IPS-20b (cell line): ENCODE results near the gene CLDN18.

ENCODE experiments used
- H3K27ac ChIP-seq: one replicate; pipeline ENCODE4 v1.5.1; 2013; ENCODE audit warnings: low read length
- H3K27me3 ChIP-seq: 2 replicates; pipeline ENCODE4 v1.6.1; 2013; ENCODE audit warnings: mild to moderate bottlenecking, low read length, inconsistent platforms; ENCODE audit not compliant: insufficient read depth
- H3K36me3 ChIP-seq: 2 replicates; pipeline ENCODE4 v1.6.1; 2013; ENCODE audit warnings: low read depth, mild to moderate bottlenecking, inconsistent platforms, low read length, moderate library complexity; ENCODE audit not compliant: insufficient read depth
- H3K4me1 ChIP-seq: 2 replicates; pipeline ENCODE4 v1.6.1; 2013; ENCODE audit warnings: mild to moderate bottlenecking, control low read depth, inconsistent platforms, low read length, moderate library complexity; ENCODE audit not compliant: insufficient read depth
- H3K4me3 ChIP-seq: 2 replicates; pipeline ENCODE4 v1.5.1; 2013; ENCODE audit warnings: mild to moderate bottlenecking, low read length, inconsistent platforms
- H3K9ac ChIP-seq: 2 replicates; pipeline ENCODE4 v1.6.1; 2013; ENCODE audit warnings: low read depth, mild to moderate bottlenecking, inconsistent platforms, low read length, moderate library complexity
- H3K9me3 ChIP-seq: 2 replicates; pipeline ENCODE4 v1.6.1; 2013; ENCODE audit warnings: mild to moderate bottlenecking, low read depth, low read length, inconsistent platforms; ENCODE audit not compliant: insufficient read depth

CLDN18 gene

GRCh38 chr3:138047596-138048158 is 37.7 kb downstream of the CLDN18 start:
- no peak overlapping the region for H3K27ac ChIP-seq
- peaks cover 15% of the 10 kb centered on the region for H3K4me1 ChIP-seq
- no peak overlapping the region for H3K4me3 ChIP-seq
- no peaks in the 10 kb centered on the region for H3K27me3 ChIP-seq
- H3K36me3 ChIP-seq, result no peaks in the 10 kb centered on the region
- H3K9me3 ChIP-seq, result no peaks in the 10 kb centered on the region
- no peak overlapping the region for H3K9ac ChIP-seq

- no peaks in the 10 kb centered on the region for H3K36me3 ChIP-seq
Observed at GRCh38 chr3:138049157-138049919, 39.4 kb downstream of the CLDN18 start.

GRCh38 chr3:138051947-138052802 is 42.2 kb downstream of the CLDN18 start:
- Histone ChIP-seq H3K9me3 (no peaks in the 10 kb centered on the region), H3K4me1 (peaks cover 10% of the 10 kb centered on the region), H3K9ac (no peak overlapping the region), H3K4me3 (no peak overlapping the region), H3K27me3 (no peaks in the 10 kb centered on the region), H3K36me3 (no peaks in the 10 kb centered on the region), H3K27ac (no peak overlapping the region)

More at GRCh38 chr3:138049157-138049919, 39.4 kb downstream of the CLDN18 start:
- peaks cover 15% of the 10 kb centered on the region for H3K4me1 ChIP-seq
- H3K9me3 ChIP-seq, result no peaks in the 10 kb centered on the region
- no peak overlapping the region for H3K4me3 ChIP-seq
- no peaks in the 10 kb centered on the region for H3K27me3 ChIP-seq
- H3K27ac ChIP-seq, result no peak overlapping the region
- no peak overlapping the region for H3K9ac ChIP-seq

GRCh38 chr3:138054057-138054456 is 44.1 kb downstream of the CLDN18 start:
- Histone ChIP-seq H3K27me3 (no peaks in the 10 kb centered on the region), H3K9me3 (no peaks in the 10 kb centered on the region), H3K9ac (no peak overlapping the region), H3K4me3 (no peak overlapping the region), H3K4me1 (0 out of 2 replicates have a peak, but pooled peaks cover 4% of the 10 kb centered on the region), H3K27ac (no peak overlapping the region), H3K36me3 (no peaks in the 10 kb centered on the region)

GRCh38 chr3:138057384-138057783 is 47.4 kb downstream of the CLDN18 start:
- H3K4me3 ChIP-seq, result no peak overlapping the region
- H3K27me3 ChIP-seq, result no peaks in the 10 kb centered on the region
- no peak overlapping the region for H3K9ac ChIP-seq
- H3K4me1 ChIP-seq, result peaks cover 7% of the 10 kb centered on the region; the same call in 1 of the 2 replicates
- no peaks in the 10 kb centered on the region for H3K9me3 ChIP-seq
- H3K36me3 ChIP-seq, result peaks cover 10% of the 10 kb centered on the region
- no peak overlapping the region for H3K27ac ChIP-seq

GRCh38 chr3:138059261-138059660 is 49.3 kb downstream of the CLDN18 start:
- Histone ChIP-seq H3K9ac (no peak overlapping the region), H3K4me3 (no peak overlapping the region), H3K36me3 (peaks cover 29% of the 10 kb centered on the region), H3K27me3 (no peaks in the 10 kb centered on the region), H3K9me3 (no peaks in the 10 kb centered on the region), H3K4me1 (peaks cover 7% of the 10 kb centered on the region; the same call in 1 of the 2 replicates), H3K27ac (no peak overlapping the region)

GRCh38 chr3:138060792-138061191 is 50.8 kb downstream of the CLDN18 start:
- H3K4me1 ChIP-seq, result peaks cover 7% of the 10 kb centered on the region; the same call in 1 of the 2 replicates
- no peak overlapping the region for H3K27ac ChIP-seq
- peaks cover 44% of the 10 kb centered on the region for H3K36me3 ChIP-seq
- H3K4me3 ChIP-seq, result no peak overlapping the region
- no peaks in the 10 kb centered on the region for H3K27me3 ChIP-seq
- H3K9me3 ChIP-seq, result no peaks in the 10 kb centered on the region
- no peak overlapping the region for H3K9ac ChIP-seq

GRCh38 chr3:138062037-138062436 is 52.1 kb downstream of the CLDN18 start:
- Histone ChIP-seq H3K9ac (no peak overlapping the region), H3K4me3 (no peak overlapping the region), H3K9me3 (no peaks in the 10 kb centered on the region), H3K36me3 (peaks cover 57% of the 10 kb centered on the region), H3K4me1 (peaks cover 7% of the 10 kb centered on the region; the same call in 1 of the 2 replicates), H3K27me3 (no peaks in the 10 kb centered on the region), H3K27ac (no peak overlapping the region)

GRCh38 chr3:138062626-138063025 is 52.7 kb downstream of the CLDN18 start:
- no peaks in the 10 kb centered on the region for H3K27me3 ChIP-seq
- no peaks in the 10 kb centered on the region for H3K9me3 ChIP-seq
- H3K4me1 ChIP-seq, result peaks cover 3% of the 10 kb centered on the region; the same call in 1 of the 2 replicates
- no peak overlapping the region for H3K9ac ChIP-seq
- H3K36me3 ChIP-seq, result peaks cover 63% of the 10 kb centered on the region
- no peak overlapping the region for H3K4me3 ChIP-seq
- no peak overlapping the region for H3K27ac ChIP-seq

- Histone ChIP-seq H3K4me3 (no peak overlapping the region), H3K4me1 (peaks cover 3% of the 10 kb centered on the region; the same call in 1 of the 2 replicates), H3K27ac (no peak overlapping the region), H3K27me3 (no peaks in the 10 kb centered on the region), H3K36me3 (peaks cover 67% of the 10 kb centered on the region), H3K9ac (no peak overlapping the region), H3K9me3 (no peaks in the 10 kb centered on the region)
Observed at GRCh38 chr3:138063416-138063815, 53.5 kb downstream of the CLDN18 start.

GRCh38 chr3:138065949-138066348 is 56.0 kb downstream of the CLDN18 start:
- Histone ChIP-seq H3K4me1 (no peaks in the 10 kb centered on the region), H3K4me3 (no peak overlapping the region), H3K27me3 (no peaks in the 10 kb centered on the region), H3K36me3 (peaks cover 71% of the 10 kb centered on the region), H3K27ac (no peak overlapping the region), H3K9ac (no peak overlapping the region), H3K9me3 (no peaks in the 10 kb centered on the region)
